Vagina (tissue), 2 donors: Measurements from ENCODE around the gene BAHD1.

Source experiments
- POLR2A ChIP-seq, 2 donors: fragments of 450-650 bp; IDR thresholded peaks; one replicate each; pipeline ENCODE4 v1.6.1; 2017; ENCODE audit warnings: antibody characterized with exemption in 2 of 2, mild to moderate bottlenecking in 2 of 2, moderate library complexity in 2 of 2
- TF ChIP-seq, protein P1 (sequence below), 3 experiments: fragments of 450-650 bp in 2 of 3; fragments of 200-600 bp in 1 of 3; sonication (generic) in 1 of 3; IDR thresholded peaks; one replicate each; pipeline ENCODE4 v1.5.1; 2017 to 2019; ENCODE audit warnings: antibody characterized with exemption in 3 of 3, mild to moderate bottlenecking in 2 of 3, moderate library complexity in 2 of 3

DNA sequence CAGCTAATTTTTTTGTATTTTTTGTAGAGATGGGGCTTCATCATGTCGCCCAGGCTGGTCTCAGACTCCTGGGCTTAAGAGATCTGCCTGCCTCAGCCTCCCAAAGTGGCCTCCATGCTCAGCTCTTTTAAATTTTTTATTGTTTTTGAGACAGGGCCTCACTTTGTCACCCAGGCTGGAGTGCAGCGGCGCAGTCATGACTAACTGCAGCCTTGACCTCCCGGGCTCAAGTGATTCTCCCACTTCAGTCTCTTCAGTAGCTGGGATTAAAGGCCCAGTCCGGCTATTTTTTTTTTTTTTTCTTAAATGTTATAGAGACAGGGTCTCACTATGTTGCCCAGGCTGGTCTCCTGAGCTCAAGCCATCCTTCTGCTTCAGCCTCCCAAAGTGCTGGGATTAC lies 15.1 kb upstream of the BAHD1 start:
- TF ChIP-seq, protein P1, sequence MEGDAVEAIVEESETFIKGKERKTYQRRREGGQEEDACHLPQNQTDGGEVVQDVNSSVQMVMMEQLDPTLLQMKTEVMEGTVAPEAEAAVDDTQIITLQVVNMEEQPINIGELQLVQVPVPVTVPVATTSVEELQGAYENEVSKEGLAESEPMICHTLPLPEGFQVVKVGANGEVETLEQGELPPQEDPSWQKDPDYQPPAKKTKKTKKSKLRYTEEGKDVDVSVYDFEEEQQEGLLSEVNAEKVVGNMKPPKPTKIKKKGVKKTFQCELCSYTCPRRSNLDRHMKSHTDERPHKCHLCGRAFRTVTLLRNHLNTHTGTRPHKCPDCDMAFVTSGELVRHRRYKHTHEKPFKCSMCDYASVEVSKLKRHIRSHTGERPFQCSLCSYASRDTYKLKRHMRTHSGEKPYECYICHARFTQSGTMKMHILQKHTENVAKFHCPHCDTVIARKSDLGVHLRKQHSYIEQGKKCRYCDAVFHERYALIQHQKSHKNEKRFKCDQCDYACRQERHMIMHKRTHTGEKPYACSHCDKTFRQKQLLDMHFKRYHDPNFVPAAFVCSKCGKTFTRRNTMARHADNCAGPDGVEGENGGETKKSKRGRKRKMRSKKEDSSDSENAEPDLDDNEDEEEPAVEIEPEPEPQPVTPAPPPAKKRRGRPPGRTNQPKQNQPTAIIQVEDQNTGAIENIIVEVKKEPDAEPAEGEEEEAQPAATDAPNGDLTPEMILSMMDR (IDR thresholded peaks at IDR 0.05) = no peak
- TF ChIP-seq POLR2A (IDR thresholded peaks at IDR 0.05) = no peak
